HEK293 (cell line): ENCODE results near the gene ARAP3.

Experiments used
- CTCF ChIA-PET: fragments of 350-600 bp; formaldehyde crosslinking; extraction: SDS; loops from one replicate; lab custom pipeline; 2021; ENCODE audit warnings: antibody characterized with exemption; lab: Yijun Ruan, JAX
- POLR2A ChIA-PET: fragments of 300-600 bp; formaldehyde crosslinking; extraction: SDS; loops from one replicate; lab custom pipeline; 2020; ENCODE audit warnings: antibody characterized with exemption, inconsistent platforms; lab: Yijun Ruan, JAX
- H3K27ac ChIP-seq: fragments of 200-500 bp; sonication (Bioruptor generic); 2 replicates; pipeline ENCODE4 v1.5.1; 2014; ENCODE audit warnings: low read depth, low read length, control low read depth, inconsistent platforms; ENCODE audit errors: extremely low read depth
- H3K36me3 ChIP-seq, 2 experiments: fragments of 200-500 bp in 1 of 2; sonication (Bioruptor generic) in 1 of 2; 1 replicate in 1 of 2; 2 replicates in 1 of 2; pipeline ENCODE4 v1.5.1; 2014 to 2017; ENCODE audit warnings: inconsistent platforms in 2 of 2, low read length in 2 of 2; ENCODE audit not compliant: control insufficient read depth in 2 of 2, insufficient read depth in 1 of 2
- H3K4me1 ChIP-seq: fragments of 200-500 bp; sonication (Bioruptor generic); 2 replicates; pipeline ENCODE4 v1.5.1; 2014; ENCODE audit warnings: mild to moderate bottlenecking, low read length, inconsistent platforms; ENCODE audit not compliant: control insufficient read depth, insufficient read depth
- H3K4me3 ChIP-seq: 2 replicates; pipeline ENCODE4 v1.5.1; 2011; ENCODE audit warnings: low read depth, mild to moderate bottlenecking, control low read depth, low read length, moderate library complexity
- H3K9me3 ChIP-seq: fragments of 200-500 bp; sonication (Bioruptor generic); 2 replicates; pipeline ENCODE4 v1.5.1; 2014; ENCODE audit warnings: low read depth, low read length, inconsistent platforms; ENCODE audit not compliant: control insufficient read depth, insufficient read depth
- BCL11B ChIP-seq: fragments of 450-650 bp; formaldehyde crosslinking; IDR thresholded peaks from 2 replicates; pipeline ENCODE4 v1.5.1; 2016; ENCODE audit warnings: low read depth, missing biosample characterization, missing genetic modification characterization
- HIC1 ChIP-seq: fragments of 450-650 bp; formaldehyde crosslinking; IDR thresholded peaks from 2 replicates; pipeline ENCODE4 v1.5.1; 2016; ENCODE audit warnings: missing biosample characterization, missing genetic modification characterization
- MZF1 ChIP-seq: fragments of 450-650 bp; formaldehyde crosslinking; IDR thresholded peaks from 2 replicates; pipeline ENCODE4 v1.5.1; 2017; ENCODE audit warnings: missing biosample characterization, missing genetic modification characterization, borderline replicate concordance
- SETDB1 ChIP-seq: IDR thresholded peaks from one replicate; pipeline ENCODE4 v1.6.1; 2017; ENCODE audit warnings: mild to moderate bottlenecking, low read length, moderate library complexity, mixed read lengths; ENCODE audit not compliant: insufficient read length
- SP2 ChIP-seq: fragments of 450-650 bp; formaldehyde crosslinking; IDR thresholded peaks from 2 replicates; pipeline ENCODE4 v1.5.1; 2016; ENCODE audit warnings: missing biosample characterization, missing genetic modification characterization
- ZBTB48 ChIP-seq: fragments of 450-650 bp; formaldehyde crosslinking; IDR thresholded peaks from 2 replicates; pipeline ENCODE4 v1.5.1; 2016; ENCODE audit warnings: missing biosample characterization, missing genetic modification characterization
- ZEB2 ChIP-seq: fragments of 450-650 bp; formaldehyde crosslinking; IDR thresholded peaks from 2 replicates; pipeline ENCODE4 v1.5.1; 2016; ENCODE audit warnings: missing biosample characterization, missing genetic modification characterization
- ZFHX2 ChIP-seq: fragments of 450-650 bp; formaldehyde crosslinking; conservative IDR thresholded peaks from 2 replicates; pipeline ENCODE4 v1.5.1; 2016; ENCODE audit warnings: missing biosample characterization, missing genetic modification characterization
- ZFP37 ChIP-seq: fragments of 450-650 bp; formaldehyde crosslinking; IDR thresholded peaks from 2 replicates; pipeline ENCODE4 v1.5.1; 2016; ENCODE audit warnings: missing biosample characterization, missing genetic modification characterization
- ZNF202 ChIP-seq: fragments of 450-650 bp; formaldehyde crosslinking; IDR thresholded peaks from 2 replicates; pipeline ENCODE4 v1.5.1; 2016; ENCODE audit warnings: missing biosample characterization, missing genetic modification characterization, borderline replicate concordance
- ZNF280C ChIP-seq: fragments of 450-650 bp; formaldehyde crosslinking; IDR thresholded peaks from 2 replicates; pipeline ENCODE4 v1.5.1; 2016; ENCODE audit warnings: missing biosample characterization, missing genetic modification characterization
- ZNF280D ChIP-seq: fragments of 450-650 bp; formaldehyde crosslinking; IDR thresholded peaks from 2 replicates; pipeline ENCODE4 v1.5.1; 2016; ENCODE audit warnings: missing biosample characterization, missing genetic modification characterization
- ZNF350 ChIP-seq: fragments of 450-650 bp; formaldehyde crosslinking; IDR thresholded peaks from 2 replicates; pipeline ENCODE4 v1.5.0; 2017; ENCODE audit warnings: missing biosample characterization, mild to moderate bottlenecking, missing genetic modification characterization
- ZNF529 ChIP-seq: fragments of 450-650 bp; formaldehyde crosslinking; IDR thresholded peaks from 2 replicates; pipeline ENCODE4 v1.5.1; 2017; ENCODE audit warnings: missing genetic modification characterization, missing biosample characterization; ENCODE audit not compliant: insufficient replicate concordance
- ZNF544 ChIP-seq: fragments of 450-650 bp; formaldehyde crosslinking; IDR thresholded peaks from 2 replicates; pipeline ENCODE4 v1.5.0; 2017; ENCODE audit warnings: missing biosample characterization, missing genetic modification characterization
- ZNF558 ChIP-seq: fragments of 450-650 bp; formaldehyde crosslinking; IDR thresholded peaks from 2 replicates; pipeline ENCODE4 v1.5.1; 2016; ENCODE audit warnings: missing biosample characterization, missing genetic modification characterization
- ZNF580 ChIP-seq: fragments of 450-650 bp; formaldehyde crosslinking; IDR thresholded peaks from 2 replicates; pipeline ENCODE4 v1.5.1; 2016; ENCODE audit warnings: missing biosample characterization, missing genetic modification characterization
- ZNF639 ChIP-seq: fragments of 450-650 bp; formaldehyde crosslinking; IDR thresholded peaks from 2 replicates; pipeline ENCODE4 v1.5.1; 2016; ENCODE audit warnings: missing biosample characterization, missing genetic modification characterization
- ZNF664 ChIP-seq: fragments of 450-650 bp; formaldehyde crosslinking; IDR thresholded peaks from 2 replicates; pipeline ENCODE4 v1.5.1; 2016; ENCODE audit warnings: missing biosample characterization, missing genetic modification characterization
- ZNF785 ChIP-seq: fragments of 450-650 bp; formaldehyde crosslinking; IDR thresholded peaks from 2 replicates; pipeline ENCODE4 v1.5.1; 2016; ENCODE audit warnings: missing biosample characterization, missing genetic modification characterization

The ARAP3 gene

GRCh38 chr5:141605523-141606277 is 76.3 kb downstream of the ARAP3 start:
- TF ChIP-seq ZFP37 (tag by site-specific recombination) (no peak), MZF1 (tag by site-specific recombination) (no peak), ZNF639 (tag by site-specific recombination) (no peak), ZNF280C (no peak), SETDB1 (no peak), ZNF280D (tag by site-specific recombination) (no peak), ZNF350 (tag by site-specific recombination) (no peak), ZEB2 (no peak), ZBTB48 (tag by site-specific recombination) (no peak), ZNF580 (no peak), ZNF529 (no peak), ZNF202 (tag by site-specific recombination) (no peak), BCL11B (tag by site-specific recombination) (no peak), HIC1 (tag by site-specific recombination) (no peak), ZNF544 (tag by site-specific recombination) (no peak), SP2 (tag by site-specific recombination) (no peak), ZNF558 (tag by site-specific recombination) (no peak), ZFHX2 (tag by site-specific recombination) (no peak), ZNF664 (no peak), ZNF785 (tag by site-specific recombination) (no peak)
- H3K9me3 ChIP-seq, result no peaks in the 10 kb centered on the region
- 0 out of 2 replicates have a peak, but pooled peaks cover 4% of the 10 kb centered on the region for H3K4me1 ChIP-seq
- no peak overlapping the region for H3K4me3 ChIP-seq
- ChIA-PET POLR2A (interaction anchor here (1.6 kb wide), 1 partner anchor 31 kb away, joined by 4 read pairs; the partner anchor contains the start of gene RELL2), CTCF (interaction anchor here (1.6 to 3.7 kb wide), 2 partner anchors 12 to 38 kb away, joined by 3 to 25 read pairs; partner anchors contain the start of gene DIAPH1)
- H3K27ac ChIP-seq, result no peak overlapping the region
- H3K36me3 ChIP-seq, result no peaks in the 10 kb centered on the region
